ENCODE measurements around the gene IMMP2L. TPM values are rescaled to one million over a fixed set of nuclear protein-coding genes. Genes with fewer than 3 reads are reported as not detected.

IMMP2L gene
- total RNA-seq, 1 donor from 2014 or later = 11.2 TPM

- Mint-ChIP-seq H3K9me3 (ENCODE audit: unreplicated experiment) (no peaks in the 10 kb centered on the region), H3K27ac (ENCODE audit: unreplicated experiment) (no peak overlapping the region), H3K36me3 (ENCODE audit: low read depth, unreplicated experiment) (no peaks in the 10 kb centered on the region), H3K4me3 (ENCODE audit: unreplicated experiment) (no peak overlapping the region), H3K27me3 (ENCODE audit: unreplicated experiment) (no peaks in the 10 kb centered on the region), H3K4me1 (ENCODE audit: unreplicated experiment) (no peaks in the 10 kb centered on the region)
- no peak for TF ChIP-seq CTCF (IDR thresholded peaks at IDR 0.05; ENCODE audit: unreplicated experiment)
- DNase-seq (ENCODE audit: low spot score) = no peak
Observed at GRCh38 chr7:111374027-111374426, 188.3 kb downstream of the IMMP2L start.

GRCh38 chr7:111371437-111371836 lies 190.9 kb downstream of the IMMP2L start:
- Mint-ChIP-seq H3K27ac (ENCODE audit: unreplicated experiment) (no peak overlapping the region), H3K36me3 (ENCODE audit: low read depth, unreplicated experiment) (no peaks in the 10 kb centered on the region), H3K4me1 (ENCODE audit: unreplicated experiment) (no peaks in the 10 kb centered on the region), H3K4me3 (ENCODE audit: unreplicated experiment) (no peak overlapping the region), H3K27me3 (ENCODE audit: unreplicated experiment) (no peaks in the 10 kb centered on the region), H3K9me3 (ENCODE audit: unreplicated experiment) (no peaks in the 10 kb centered on the region)
- no peak for TF ChIP-seq CTCF (IDR thresholded peaks at IDR 0.05; ENCODE audit: unreplicated experiment)
- DNase-seq (ENCODE audit: low spot score) = no peak

- no peaks in the 10 kb centered on the region for H3K36me3 Mint-ChIP-seq (ENCODE audit: low read depth, unreplicated experiment)
- H3K4me1 Mint-ChIP-seq (ENCODE audit: unreplicated experiment) = no peaks in the 10 kb centered on the region
- H3K4me3 Mint-ChIP-seq (ENCODE audit: unreplicated experiment) = no peak overlapping the region
- TF ChIP-seq CTCF (IDR thresholded peaks at IDR 0.05; ENCODE audit: unreplicated experiment) = no peak
- peaks cover 1% of the 10 kb centered on the region for H3K27me3 Mint-ChIP-seq (ENCODE audit: unreplicated experiment)
- no peak for DNase-seq (ENCODE audit: low spot score)
- no peak overlapping the region for H3K27ac Mint-ChIP-seq (ENCODE audit: unreplicated experiment)
- H3K9me3 Mint-ChIP-seq (ENCODE audit: unreplicated experiment) = no peaks in the 10 kb centered on the region
Observed at GRCh38 chr7:111370002-111370401, 192.3 kb downstream of the IMMP2L start.

- Mint-ChIP-seq H3K4me1 (ENCODE audit: unreplicated experiment) (no peaks in the 10 kb centered on the region), H3K27ac (ENCODE audit: unreplicated experiment) (no peak overlapping the region), H3K4me3 (ENCODE audit: unreplicated experiment) (no peak overlapping the region), H3K9me3 (ENCODE audit: unreplicated experiment) (no peaks in the 10 kb centered on the region), H3K36me3 (ENCODE audit: low read depth, unreplicated experiment) (no peaks in the 10 kb centered on the region), H3K27me3 (ENCODE audit: unreplicated experiment) (peaks cover 1% of the 10 kb centered on the region)
- no peak for TF ChIP-seq CTCF (IDR thresholded peaks at IDR 0.05; ENCODE audit: unreplicated experiment)
- DNase-seq (ENCODE audit: low spot score) = no peak
Observed at GRCh38 chr7:111368381-111369065, 193.8 kb downstream of the IMMP2L start.

- H3K36me3 Mint-ChIP-seq (ENCODE audit: low read depth, unreplicated experiment) = no peaks in the 10 kb centered on the region
- DNase-seq (ENCODE audit: low spot score) = no peak
- no peak overlapping the region for H3K4me3 Mint-ChIP-seq (ENCODE audit: unreplicated experiment)
- TF ChIP-seq CTCF (IDR thresholded peaks at IDR 0.05; ENCODE audit: unreplicated experiment) = no peak
- H3K27ac Mint-ChIP-seq (ENCODE audit: unreplicated experiment) = no peak overlapping the region
- H3K4me1 Mint-ChIP-seq (ENCODE audit: unreplicated experiment) = no peaks in the 10 kb centered on the region
- no peaks in the 10 kb centered on the region for H3K9me3 Mint-ChIP-seq (ENCODE audit: unreplicated experiment)
- H3K27me3 Mint-ChIP-seq (ENCODE audit: unreplicated experiment) = peaks cover 1% of the 10 kb centered on the region
Observed at GRCh38 chr7:111364413-111364812, 197.9 kb downstream of the IMMP2L start.
